Measurements from ENCODE around the gene FANCC.

DNA sequence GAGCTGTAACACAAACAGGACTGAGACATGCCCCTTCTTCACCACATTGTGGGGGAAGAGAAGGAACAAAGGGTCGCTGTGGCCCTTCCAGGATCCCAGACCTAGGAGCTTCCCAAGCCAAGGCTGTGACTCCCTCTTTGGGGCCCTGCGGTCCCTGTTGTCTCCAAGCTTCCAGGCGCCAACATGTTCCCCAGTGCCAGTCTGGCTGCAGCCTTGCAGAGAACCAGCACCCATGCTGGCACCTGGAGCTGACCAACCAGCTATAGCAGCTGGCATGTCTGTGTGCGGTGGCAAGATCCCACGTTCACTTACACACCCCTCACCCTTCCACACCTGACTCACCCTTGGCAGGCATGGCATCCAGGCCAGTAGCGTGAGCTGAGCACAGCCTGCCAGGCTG lies 20.7 kb upstream of the FANCC start:
- TF ChIP-seq TCF12 (IDR thresholded peaks at IDR 0.05; ENCODE audit: low read depth) (no peak), RAD21 (IDR thresholded peaks at IDR 0.05; ENCODE audit: low read depth) (no peak), EP300 (IDR thresholded peaks at IDR 0.05; ENCODE audit: borderline replicate concordance) (no peak), EGR1 (IDR thresholded peaks at IDR 0.05) (no peak), FOXM1 (IDR thresholded peaks at IDR 0.05; ENCODE audit: borderline replicate concordance, low read depth) (no peak), CEBPB (IDR thresholded peaks at IDR 0.05) (no peak), YY1 (IDR thresholded peaks at IDR 0.05; ENCODE audit: low read depth) (no peak), TAF1 (IDR thresholded peaks at IDR 0.05; ENCODE audit: low read depth) (no peak), TEAD4 (IDR thresholded peaks at IDR 0.05) (no peak), CREB1 (IDR thresholded peaks at IDR 0.05; ENCODE audit: low read depth) (no peak), ZBTB7A (IDR thresholded peaks at IDR 0.05; ENCODE audit: low read depth) (no peak)
- TF ChIP-seq, protein P1, sequence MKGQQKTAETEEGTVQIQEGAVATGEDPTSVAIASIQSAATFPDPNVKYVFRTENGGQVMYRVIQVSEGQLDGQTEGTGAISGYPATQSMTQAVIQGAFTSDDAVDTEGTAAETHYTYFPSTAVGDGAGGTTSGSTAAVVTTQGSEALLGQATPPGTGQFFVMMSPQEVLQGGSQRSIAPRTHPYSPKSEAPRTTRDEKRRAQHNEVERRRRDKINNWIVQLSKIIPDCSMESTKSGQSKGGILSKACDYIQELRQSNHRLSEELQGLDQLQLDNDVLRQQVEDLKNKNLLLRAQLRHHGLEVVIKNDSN (IDR thresholded peaks at IDR 0.05) = no peak
- TF ChIP-seq, protein P2, sequence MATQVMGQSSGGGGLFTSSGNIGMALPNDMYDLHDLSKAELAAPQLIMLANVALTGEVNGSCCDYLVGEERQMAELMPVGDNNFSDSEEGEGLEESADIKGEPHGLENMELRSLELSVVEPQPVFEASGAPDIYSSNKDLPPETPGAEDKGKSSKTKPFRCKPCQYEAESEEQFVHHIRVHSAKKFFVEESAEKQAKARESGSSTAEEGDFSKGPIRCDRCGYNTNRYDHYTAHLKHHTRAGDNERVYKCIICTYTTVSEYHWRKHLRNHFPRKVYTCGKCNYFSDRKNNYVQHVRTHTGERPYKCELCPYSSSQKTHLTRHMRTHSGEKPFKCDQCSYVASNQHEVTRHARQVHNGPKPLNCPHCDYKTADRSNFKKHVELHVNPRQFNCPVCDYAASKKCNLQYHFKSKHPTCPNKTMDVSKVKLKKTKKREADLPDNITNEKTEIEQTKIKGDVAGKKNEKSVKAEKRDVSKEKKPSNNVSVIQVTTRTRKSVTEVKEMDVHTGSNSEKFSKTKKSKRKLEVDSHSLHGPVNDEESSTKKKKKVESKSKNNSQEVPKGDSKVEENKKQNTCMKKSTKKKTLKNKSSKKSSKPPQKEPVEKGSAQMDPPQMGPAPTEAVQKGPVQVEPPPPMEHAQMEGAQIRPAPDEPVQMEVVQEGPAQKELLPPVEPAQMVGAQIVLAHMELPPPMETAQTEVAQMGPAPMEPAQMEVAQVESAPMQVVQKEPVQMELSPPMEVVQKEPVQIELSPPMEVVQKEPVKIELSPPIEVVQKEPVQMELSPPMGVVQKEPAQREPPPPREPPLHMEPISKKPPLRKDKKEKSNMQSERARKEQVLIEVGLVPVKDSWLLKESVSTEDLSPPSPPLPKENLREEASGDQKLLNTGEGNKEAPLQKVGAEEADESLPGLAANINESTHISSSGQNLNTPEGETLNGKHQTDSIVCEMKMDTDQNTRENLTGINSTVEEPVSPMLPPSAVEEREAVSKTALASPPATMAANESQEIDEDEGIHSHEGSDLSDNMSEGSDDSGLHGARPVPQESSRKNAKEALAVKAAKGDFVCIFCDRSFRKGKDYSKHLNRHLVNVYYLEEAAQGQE (IDR thresholded peaks at IDR 0.05; ENCODE audit: low read depth) = no peak
- TF ChIP-seq, protein P3, sequence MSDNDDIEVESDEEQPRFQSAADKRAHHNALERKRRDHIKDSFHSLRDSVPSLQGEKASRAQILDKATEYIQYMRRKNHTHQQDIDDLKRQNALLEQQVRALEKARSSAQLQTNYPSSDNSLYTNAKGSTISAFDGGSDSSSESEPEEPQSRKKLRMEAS (IDR thresholded peaks at IDR 0.05) = no peak

Data from Ishikawa (cell line).